NB4 (cell line): ENCODE measurements around the gene BHLHA9.

Experiments
- MYC ChIP-seq: IDR thresholded peaks from 2 replicates; pipeline ENCODE4 v1.6.1; 2011; ENCODE audit warnings: low read depth, low read length
- POLR2A ChIP-seq: IDR thresholded peaks from 2 replicates; pipeline ENCODE4 v1.6.1; 2011; ENCODE audit warnings: mild to moderate bottlenecking; ENCODE audit not compliant: insufficient read length; ENCODE audit errors: extremely low read depth
- TF ChIP-seq, protein P1 (sequence below): IDR thresholded peaks from one replicate; pipeline ENCODE4 v1.5.1; 2012; ENCODE audit warnings: low read depth, low read length
- TF ChIP-seq, protein P2 (sequence below): IDR thresholded peaks from 2 replicates; pipeline ENCODE4 v1.6.1; 2011; ENCODE audit warnings: low read depth, low read length

DNA sequence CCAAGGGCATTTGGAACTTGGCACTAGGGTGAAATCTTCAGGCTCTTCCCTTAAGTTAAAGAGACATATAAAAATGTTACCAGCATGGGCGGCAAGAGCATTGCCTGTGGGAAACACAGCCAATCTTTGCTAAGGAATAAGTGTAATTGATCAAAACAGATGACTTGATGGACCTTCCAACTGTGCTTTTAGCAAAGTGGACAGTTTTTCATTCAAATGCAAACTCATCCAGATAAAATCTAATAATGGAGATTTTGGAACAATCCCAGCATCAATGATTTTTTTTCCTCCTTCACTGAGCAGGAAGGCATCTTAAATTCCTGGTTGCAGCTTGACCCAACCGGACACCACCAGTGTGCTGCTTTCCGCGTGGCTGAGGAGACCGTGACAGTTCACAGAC lies 42.9 kb upstream of the BHLHA9 start:
- TF ChIP-seq POLR2A (no peak), MYC (no peak)
- TF ChIP-seq, protein P1, sequence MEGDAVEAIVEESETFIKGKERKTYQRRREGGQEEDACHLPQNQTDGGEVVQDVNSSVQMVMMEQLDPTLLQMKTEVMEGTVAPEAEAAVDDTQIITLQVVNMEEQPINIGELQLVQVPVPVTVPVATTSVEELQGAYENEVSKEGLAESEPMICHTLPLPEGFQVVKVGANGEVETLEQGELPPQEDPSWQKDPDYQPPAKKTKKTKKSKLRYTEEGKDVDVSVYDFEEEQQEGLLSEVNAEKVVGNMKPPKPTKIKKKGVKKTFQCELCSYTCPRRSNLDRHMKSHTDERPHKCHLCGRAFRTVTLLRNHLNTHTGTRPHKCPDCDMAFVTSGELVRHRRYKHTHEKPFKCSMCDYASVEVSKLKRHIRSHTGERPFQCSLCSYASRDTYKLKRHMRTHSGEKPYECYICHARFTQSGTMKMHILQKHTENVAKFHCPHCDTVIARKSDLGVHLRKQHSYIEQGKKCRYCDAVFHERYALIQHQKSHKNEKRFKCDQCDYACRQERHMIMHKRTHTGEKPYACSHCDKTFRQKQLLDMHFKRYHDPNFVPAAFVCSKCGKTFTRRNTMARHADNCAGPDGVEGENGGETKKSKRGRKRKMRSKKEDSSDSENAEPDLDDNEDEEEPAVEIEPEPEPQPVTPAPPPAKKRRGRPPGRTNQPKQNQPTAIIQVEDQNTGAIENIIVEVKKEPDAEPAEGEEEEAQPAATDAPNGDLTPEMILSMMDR, result no peak
- TF ChIP-seq, protein P2, sequence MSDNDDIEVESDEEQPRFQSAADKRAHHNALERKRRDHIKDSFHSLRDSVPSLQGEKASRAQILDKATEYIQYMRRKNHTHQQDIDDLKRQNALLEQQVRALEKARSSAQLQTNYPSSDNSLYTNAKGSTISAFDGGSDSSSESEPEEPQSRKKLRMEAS, result no peak
